Liver (tissue), 9 donors: ENCODE results near the gene HHAT. TPM values are rescaled to one million over a fixed set of nuclear protein-coding genes. Genes with fewer than 3 reads are reported as not detected.

Experiments
- DNase-seq: peaks from one replicate; pipeline ENCODE4 v3.0.0-alpha.2; 2017; ENCODE audit warnings: low spot score
- H3K27ac ChIP-seq, 2 donors: one replicate each; pipeline ENCODE4 v1.7.0; 2013; ENCODE audit warnings: inconsistent platforms in 2 of 2, low read length in 2 of 2, control low read depth in 1 of 2, low read depth in 1 of 2, mild to moderate bottlenecking in 1 of 2
- H3K27me3 ChIP-seq, 4 donors: one replicate each; pipeline versions ENCODE4 v1.6.1 to v1.7.0; 2013; ENCODE audit warnings: low read length in 3 of 4, inconsistent platforms in 1 of 4, mild to moderate bottlenecking in 1 of 4, moderate library complexity in 1 of 4; ENCODE audit not compliant: control insufficient read depth in 4 of 4, insufficient read depth in 4 of 4
- H3K36me3 ChIP-seq, 4 donors: one replicate each; pipeline versions ENCODE4 v1.6.1 to v1.7.0; 2013; ENCODE audit warnings: low read length in 3 of 4, mild to moderate bottlenecking in 3 of 4, low read depth in 1 of 4, moderate library complexity in 1 of 4; ENCODE audit not compliant: control insufficient read depth in 4 of 4, insufficient read depth in 3 of 4
- H3K4me1 ChIP-seq, 4 donors: one replicate each; pipeline versions ENCODE4 v1.6.1 to v1.7.0; 2013; ENCODE audit warnings: low read length in 3 of 4, mild to moderate bottlenecking in 3 of 4, moderate library complexity in 1 of 4; ENCODE audit not compliant: control insufficient read depth in 4 of 4, insufficient read depth in 4 of 4
- H3K4me3 ChIP-seq, 3 donors: one replicate each; pipeline versions ENCODE4 v1.6.1 to v1.7.0; 2013; ENCODE audit warnings: low read length in 3 of 3, control low read depth in 1 of 3, low read depth in 1 of 3, mild to moderate bottlenecking in 1 of 3
- H3K9ac ChIP-seq, 2 donors: one replicate each; pipeline ENCODE4 v1.7.0; 2013; ENCODE audit warnings: low read length in 2 of 2, mild to moderate bottlenecking in 2 of 2, moderate library complexity in 2 of 2, control low read depth in 1 of 2, low read depth in 1 of 2
- H3K9me3 ChIP-seq, 4 donors: one replicate each; pipeline versions ENCODE4 v1.6.1 to v1.7.0; 2013; ENCODE audit warnings: low read length in 3 of 4; ENCODE audit not compliant: control insufficient read depth in 4 of 4
- ATF3 ChIP-seq: IDR thresholded peaks from 2 replicates; pipeline ENCODE4 v1.6.1; 2016; ENCODE audit warnings: antibody characterized with exemption
- CTCF ChIP-seq: fragments of 150-350 bp; IDR thresholded peaks from 2 replicates; pipeline ENCODE4 v1.5.1; 2017; ENCODE audit warnings: improper control_type of control experiment, low read depth, low read length; ENCODE audit not compliant: missing input control
- EGR1 ChIP-seq, 2 donors: IDR thresholded peaks; 2 replicates each; pipeline ENCODE4 v1.6.1; 2016 to 2018; ENCODE audit warnings: antibody characterized with exemption in 2 of 2, low read depth in 2 of 2
- FOXA1 ChIP-seq: IDR thresholded peaks from 2 replicates; pipeline ENCODE4 v1.6.1; 2016; ENCODE audit warnings: antibody characterized with exemption
- FOXA2 ChIP-seq: IDR thresholded peaks from 2 replicates; pipeline ENCODE4 v1.6.1; 2016; ENCODE audit warnings: antibody characterized with exemption
- HNF4A ChIP-seq, 2 donors: conservative IDR thresholded peaks; 2 replicates each; pipeline ENCODE4 v1.6.1; 2016; ENCODE audit warnings: antibody characterized with exemption in 2 of 2, mild to moderate bottlenecking in 2 of 2
- HNF4G ChIP-seq: IDR thresholded peaks from 2 replicates; pipeline ENCODE4 v1.6.1; 2016; ENCODE audit warnings: antibody characterized with exemption
- NR2F2 ChIP-seq: IDR thresholded peaks from 2 replicates; pipeline ENCODE4 v1.6.1; 2016; ENCODE audit warnings: antibody characterized with exemption
- RAD21 ChIP-seq, 2 donors: IDR thresholded peaks; 2 replicates each; pipeline ENCODE4 v1.6.1; 2016; ENCODE audit warnings: antibody characterized with exemption in 2 of 2, mild to moderate bottlenecking in 2 of 2
- REST ChIP-seq: IDR thresholded peaks from 2 replicates; pipeline ENCODE4 v1.6.1; 2016; ENCODE audit warnings: antibody characterized with exemption, mild to moderate bottlenecking
- RXRA ChIP-seq, 2 donors: IDR thresholded peaks; 2 replicates each; pipeline ENCODE4 v1.6.1; 2017 to 2018; ENCODE audit warnings: antibody characterized with exemption in 2 of 2, mild to moderate bottlenecking in 1 of 2
- SP1 ChIP-seq: IDR thresholded peaks from 2 replicates; pipeline ENCODE4 v1.6.1; 2018; ENCODE audit warnings: antibody characterized with exemption, mild to moderate bottlenecking
- TAF1 ChIP-seq: conservative IDR thresholded peaks from 2 replicates; pipeline ENCODE4 v1.6.1; 2016; ENCODE audit warnings: antibody characterized with exemption, mild to moderate bottlenecking
- YY1 ChIP-seq: IDR thresholded peaks from 2 replicates; pipeline ENCODE4 v1.6.1; 2016; ENCODE audit warnings: antibody characterized with exemption, mild to moderate bottlenecking
- ZBTB33 ChIP-seq: IDR thresholded peaks from 2 replicates; pipeline ENCODE4 v1.6.1; 2016; ENCODE audit warnings: antibody characterized with exemption
- WGBS: extraction: QIAGEN DNeasy Blood & Tissue Kit; methylation state at CpG from one replicate; pipeline ENCODE4 v1.1.7; 2013; 5-methylcytosine and 5-hydroxymethylcytosine counted together
- polyA plus RNA-seq, 2 donors: library from polyadenylated mRNA; stranded (reverse) in 1 of 2; unstranded in 1 of 2; fragments of 200-250 nt in 1 of 2; fragments of >200 nt in 1 of 2; fragmentation: Nextera tagmentation in 1 of 2; extraction: Ambion mirVana in 1 of 2; gene quantifications; one replicate each; pipeline versions ENCODE4 v1.2.1 to v1.2.3, GENCODE V29; 2013 to 2015
- total RNA-seq, 2 donors: library from RNA; depleted of rRNA; stranded (reverse); fragments of >200 nt; gene quantifications; one replicate each; pipeline ENCODE4 v1.2.3, GENCODE V29; 2014
- donor health status: healthy.
- donor health status: healthy.
- donor health status: healthy.
- donor health status: healthy.
- donor health status: healthy.

HHAT gene
- total and polyA plus RNA-seq, 4 donors, result 1.3 to 2.2 (median 1.6) TPM

- no peaks in the 10 kb centered on the region for H3K36me3 ChIP-seq
- TF ChIP-seq ZBTB33 (no peak), TAF1 (no peak), HNF4G (no peak), REST (no peak), NR2F2 (no peak), SP1 (no peak), RAD21 (IDR thresholded peaks at IDR 0.05) (no peak), FOXA1 (no peak), FOXA2 (no peak)
- no peaks in the 10 kb centered on the region for H3K4me1 ChIP-seq
- H3K9me3 ChIP-seq, result no peaks in the 10 kb centered on the region
- no peaks in the 10 kb centered on the region for H3K27me3 ChIP-seq
- no peak overlapping the region for H3K27ac ChIP-seq
- H3K9ac ChIP-seq, result no peak overlapping the region
- DNase-seq, result no peak
- WGBS, result 91% methylated on average over 1 of the region's 1 CpG
- no peak overlapping the region for H3K4me3 ChIP-seq
Observed at GRCh38 chr1:210412240-210412639, 83.5 kb downstream of the HHAT start.

- H3K9ac ChIP-seq, result no peak overlapping the region
- H3K27ac ChIP-seq, result no peak overlapping the region
- no peak overlapping the region for H3K4me3 ChIP-seq
- no peak for DNase-seq
- peaks cover 0 to 5% (median 0%) of the 10 kb centered on the region in 4 donors for H3K36me3 ChIP-seq
- 89% methylated on average over 4 of the region's 4 CpGs for WGBS
- no peaks in the 10 kb centered on the region for H3K4me1 ChIP-seq
- TF ChIP-seq YY1, result no peak
- no peak for TF ChIP-seq ZBTB33
- TF ChIP-seq CTCF, result no peak
- TF ChIP-seq RXRA (IDR thresholded peaks at IDR 0.05), result no peak
- no peak for TF ChIP-seq FOXA1
- TF ChIP-seq EGR1 (IDR thresholded peaks at IDR 0.05; ENCODE audit: low read depth in 2 of 2), result no peak
- TF ChIP-seq SP1, result no peak
- no peak for TF ChIP-seq HNF4A (conservative IDR thresholded peaks at IDR 0.05)
- TF ChIP-seq FOXA2, result no peak
- TF ChIP-seq HNF4G, result no peak
- no peak for TF ChIP-seq RAD21 (IDR thresholded peaks at IDR 0.05)
- no peak for TF ChIP-seq ATF3
- no peak for TF ChIP-seq TAF1
- TF ChIP-seq REST, result no peak
- no peaks in the 10 kb centered on the region for H3K27me3 ChIP-seq
- no peaks in the 10 kb centered on the region for H3K9me3 ChIP-seq
Observed at GRCh38 chr1:210413951-210414350, 85.2 kb downstream of the HHAT start.
